Endodermal cell (in vitro differentiated cells): ENCODE results near the gene HTR6. TPM values are rescaled to one million over a fixed set of nuclear protein-coding genes. Genes with fewer than 3 reads are reported as not detected.

Experiments used
- DNase-seq: peaks from one replicate; pipeline ENCODE4 v3.0.0-alpha.2; 2017
- H3K27ac ChIP-seq: 2 replicates; pipeline ENCODE4 v1.5.1; 2013; ENCODE audit warnings: mild to moderate bottlenecking, low read depth, low read length, moderate library complexity
- H3K27me3 ChIP-seq: 2 replicates; pipeline ENCODE4 v1.6.1; 2013; ENCODE audit warnings: mild to moderate bottlenecking, low read length, moderate library complexity; ENCODE audit not compliant: insufficient read depth, control insufficient read depth, poor library complexity, severe bottlenecking
- H3K36me3 ChIP-seq: 2 replicates; pipeline ENCODE4 v1.7.0; 2013; ENCODE audit warnings: mild to moderate bottlenecking, low read length, moderate library complexity; ENCODE audit not compliant: control insufficient read depth, insufficient read depth
- H3K4me1 ChIP-seq: one replicate; pipeline ENCODE4 v1.7.0; 2013; ENCODE audit warnings: low read length; ENCODE audit not compliant: control insufficient read depth, insufficient read depth
- H3K4me3 ChIP-seq: 2 replicates; pipeline ENCODE4 v1.5.1; 2013; ENCODE audit warnings: mild to moderate bottlenecking, low read length, moderate library complexity
- H3K9ac ChIP-seq: 2 replicates; pipeline ENCODE4 v1.6.1; 2013; ENCODE audit warnings: mild to moderate bottlenecking, low read length, moderate library complexity; ENCODE audit not compliant: poor library complexity, severe bottlenecking; ENCODE audit errors: extremely low read depth
- H3K9me3 ChIP-seq: 2 replicates; pipeline ENCODE4 v1.6.1; 2013; ENCODE audit warnings: mild to moderate bottlenecking, low read length, moderate library complexity; ENCODE audit not compliant: control insufficient read depth
- H3K27ac Mint-ChIP-seq: 2 replicates; pipeline ENCODE4 v1.8.0; 2020; ENCODE audit warnings: mixed read lengths
- H3K27me3 Mint-ChIP-seq: 2 replicates; pipeline ENCODE4 v1.8.0; 2021; ENCODE audit warnings: mild to moderate bottlenecking, mixed read lengths; ENCODE audit not compliant: insufficient read depth
- H3K36me3 Mint-ChIP-seq: 2 replicates; pipeline ENCODE4 v1.8.0; 2020; ENCODE audit warnings: low read depth, mixed read lengths
- H3K4me1 Mint-ChIP-seq: 2 replicates; pipeline ENCODE4 v1.8.0; 2020; ENCODE audit warnings: mixed read lengths
- H3K4me3 Mint-ChIP-seq: 2 replicates; pipeline ENCODE4 v1.8.0; 2020; ENCODE audit warnings: mild to moderate bottlenecking, moderate library complexity, mixed read lengths
- H3K9me3 Mint-ChIP-seq: 2 replicates; pipeline ENCODE4 v1.8.0; 2020; ENCODE audit warnings: mild to moderate bottlenecking, mixed read lengths
- CTCF ChIP-seq: fragments of 200-600 bp; sonication (generic); conservative IDR thresholded peaks from 2 replicates; pipeline ENCODE4 v1.5.0; 2021; ENCODE audit warnings: antibody characterized with exemption, mild to moderate bottlenecking
- WGBS, 2 experiments: methylation state at CpG; one replicate each; pipeline versions ENCODE4 v1.1.5 to v1.1.7; 2013; ENCODE audit warnings: missing lambda C conversion rate in 2 of 2, mixed read lengths in 1 of 2; ENCODE audit not compliant: insufficient coverage in 1 of 2, insufficient read length in 1 of 2; 5-methylcytosine and 5-hydroxymethylcytosine counted together
- total RNA-seq, 2 donors: library from RNA; stranded (reverse); fragmentation: NEBNext Ultra II Directional in 1 of 2; extraction: Animal tissue kit (Norgen Biotek cat#: 25700) in 1 of 2; gene quantifications; 2 replicates in 1 of 2; 3 replicates in 1 of 2; pipeline ENCODE4 v1.2.1, GENCODE V29; 2021

Gene HTR6
- total RNA-seq, 2 donors from 2014 or later = 0.31 TPM; not detected in 1

- DNase-seq = no peak
- Histone ChIP-seq H3K9me3 (no peaks in the 10 kb centered on the region), H3K4me3 (no peak overlapping the region), H3K4me1 (peaks cover 6% of the 10 kb centered on the region), H3K27ac (no peak overlapping the region), H3K9ac (no peak overlapping the region), H3K36me3 (no peaks in the 10 kb centered on the region), H3K27me3 (no peaks in the 10 kb centered on the region)
- Mint-ChIP-seq H3K4me3 (no peak overlapping the region), H3K27me3 (peaks cover 2% of the 10 kb centered on the region), H3K4me1 (peaks cover 15% of the 10 kb centered on the region), H3K27ac (no peak overlapping the region), H3K9me3 (no peaks in the 10 kb centered on the region), H3K36me3 (no peaks in the 10 kb centered on the region)
- no peak for TF ChIP-seq CTCF
- WGBS, 2 experiments = 65 to 67% methylated on average over 1 to 4 of the region's 4 CpGs
These were observed 59.2 kb downstream of the HTR6 start for GRCh38 chr1:19723874-19724273.

GRCh38 chr1:19725606-19726005, 60.9 kb downstream of the HTR6 start:
- no peak for TF ChIP-seq CTCF
- no peaks in the 10 kb centered on the region for H3K36me3 Mint-ChIP-seq
- Histone ChIP-seq H3K9ac (no peak overlapping the region), H3K27ac (no peak overlapping the region), H3K4me1 (peaks cover 6% of the 10 kb centered on the region), H3K36me3 (no peaks in the 10 kb centered on the region), H3K4me3 (no peak overlapping the region), H3K27me3 (no peaks in the 10 kb centered on the region), H3K9me3 (peaks cover 9% of the 10 kb centered on the region)
- WGBS, 2 experiments = 94% methylated on average over 7 to 9 of the region's 9 CpGs
- H3K27me3 Mint-ChIP-seq = peaks cover 2% of the 10 kb centered on the region
- H3K27ac Mint-ChIP-seq = no peak overlapping the region
- peaks cover 9% of the 10 kb centered on the region for H3K9me3 Mint-ChIP-seq
- H3K4me3 Mint-ChIP-seq = no peak overlapping the region
- no peak for DNase-seq
- peaks cover 12% of the 10 kb centered on the region for H3K4me1 Mint-ChIP-seq

- Mint-ChIP-seq H3K27me3 (peaks cover 20% of the 10 kb centered on the region), H3K4me1 (peaks cover 3% of the 10 kb centered on the region), H3K9me3 (peaks cover 14% of the 10 kb centered on the region), H3K36me3 (no peaks in the 10 kb centered on the region), H3K27ac (no peak overlapping the region), H3K4me3 (no peak overlapping the region)
- peaks cover 4% of the 10 kb centered on the region for H3K4me1 ChIP-seq
- H3K9ac ChIP-seq = no peak overlapping the region
- H3K4me3 ChIP-seq = no peak overlapping the region
- no peak overlapping the region for H3K27ac ChIP-seq
- 83 to 98% methylated on average over 4 to 5 of the region's 5 CpGs for WGBS, 2 experiments
- H3K27me3 ChIP-seq = peaks cover 7% of the 10 kb centered on the region
- H3K36me3 ChIP-seq = no peaks in the 10 kb centered on the region
- TF ChIP-seq CTCF = no peak
- no peak for DNase-seq
- H3K9me3 ChIP-seq = peaks cover 9% of the 10 kb centered on the region
These were observed 63.9 kb downstream of the HTR6 start for GRCh38 chr1:19728413-19729145.
